Thoracic aorta (tissue), 2 donors: Measurements from ENCODE around the gene C1QC. TPM values are rescaled to one million over a fixed set of nuclear protein-coding genes. Genes with fewer than 3 reads are reported as not detected.
"Not testable (repeated sequence)": the region's sequence is repeated elsewhere in the genome, so short reads cannot be mapped to it uniquely, and the experiment has no call there.

Source experiments
- ATAC-seq: fragments of 150-250 bp; one replicate; pipeline ENCODE4 v1.8.0; 2017; ENCODE audit warnings: low read depth; ENCODE audit not compliant: insufficient number of reproducible peaks, low FRiP score
- DNase-seq: peaks from one replicate; pipeline ENCODE4 v3.0.0-alpha.2; 2020; ENCODE audit warnings: low spot score
- H3K27ac ChIP-seq, 2 donors: fragments of 200-600 bp; sonication (generic); 1 replicate in 1 of 2; 2 replicates in 1 of 2; pipeline ENCODE4 v1.5.1; 2016; ENCODE audit warnings: mild to moderate bottlenecking in 2 of 2, moderate library complexity in 2 of 2
- H3K27me3 ChIP-seq: fragments of 200-600 bp; sonication (generic); replicated peaks from 2 replicates; pipeline ENCODE4 v1.6.0; 2016; ENCODE audit warnings: mild to moderate bottlenecking; ENCODE audit not compliant: insufficient read depth
- H3K36me3 ChIP-seq: fragments of 200-600 bp; sonication (generic); one replicate; pipeline ENCODE4 v1.5.1; 2016
- H3K4me1 ChIP-seq, 2 donors: fragments of 200-600 bp; sonication (generic); 1 replicate in 1 of 2; 2 replicates in 1 of 2; pipeline versions ENCODE4 v1.5.1 to v1.6.0; 2016; ENCODE audit warnings: low read depth in 2 of 2, mild to moderate bottlenecking in 1 of 2; ENCODE audit not compliant: control insufficient read depth in 1 of 2
- H3K4me3 ChIP-seq: fragments of 200-600 bp; sonication (generic); 2 replicates; pipeline ENCODE4 v1.5.1; 2016; ENCODE audit warnings: mild to moderate bottlenecking
- H3K9me3 ChIP-seq: fragments of 200-600 bp; sonication (generic); 2 replicates; pipeline ENCODE4 v1.5.1; 2016
- CTCF ChIP-seq: fragments of 200-600 bp; sonication (generic); IDR thresholded peaks from one replicate; pipeline ENCODE4 v1.5.1; 2019; ENCODE audit warnings: antibody characterized with exemption
- total RNA-seq, 2 donors: library from RNA; depleted of rRNA; stranded (reverse); fragments of >200 nt; gene quantifications; one replicate each; pipeline versions ENCODE4 v1.1.0 to v1.2.3, GENCODE V29; 2016

The C1QC gene
- total RNA-seq, 2 donors from 2014 or later = 241 to 542 TPM

DNA sequence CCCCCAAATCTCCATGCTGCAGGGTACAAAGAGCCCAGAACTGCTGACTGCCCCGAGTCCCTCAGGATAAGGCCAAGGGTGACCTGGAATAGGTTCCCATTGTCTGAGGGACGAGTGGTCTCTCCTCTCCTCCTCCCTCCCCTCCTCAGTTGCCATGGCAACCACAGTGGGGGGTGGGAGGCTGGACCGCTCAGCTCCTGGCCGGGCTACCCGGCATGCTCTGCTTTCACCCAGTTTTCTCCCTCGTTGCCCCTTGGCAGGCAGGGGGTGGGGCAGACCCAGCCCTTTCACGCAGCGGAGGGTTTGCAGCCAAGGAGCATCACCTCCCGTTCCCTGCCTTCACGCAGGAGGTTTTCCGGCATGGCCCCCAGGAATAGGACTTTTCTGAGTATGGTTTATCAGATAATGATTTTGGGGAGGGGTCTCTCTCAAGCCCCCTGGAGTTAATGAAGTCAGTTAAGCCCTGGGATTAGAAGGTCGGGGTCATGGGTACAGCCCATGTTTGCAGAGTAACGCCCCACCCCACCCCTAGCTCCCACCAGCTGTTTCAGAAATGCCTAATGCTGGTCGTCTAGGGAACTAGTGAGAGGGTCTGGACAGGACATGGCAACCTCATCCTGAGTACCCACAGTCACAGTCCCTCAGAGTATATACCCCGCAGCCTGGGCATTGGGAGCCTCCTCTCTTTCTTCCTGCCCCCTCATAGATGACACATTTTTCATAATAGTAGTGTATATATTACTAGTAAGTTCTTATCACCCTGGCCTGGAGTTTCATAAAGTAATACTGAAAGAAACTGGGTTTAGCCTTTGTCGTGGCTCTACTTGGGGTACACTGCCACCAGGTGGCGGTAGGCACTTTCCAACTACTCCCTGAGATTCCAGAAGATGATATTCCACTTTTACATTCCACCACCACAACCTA, 30.3 kb downstream of the C1QC start:
- no peaks in the 10 kb centered on the region for H3K9me3 ChIP-seq
- H3K27ac ChIP-seq = no peak overlapping the region
- ATAC-seq (no peak), DNase-seq (no peak)
- H3K4me3 ChIP-seq = no peak overlapping the region
- H3K36me3 ChIP-seq = no peaks in the 10 kb centered on the region
- H3K27me3 ChIP-seq = no peaks in the 10 kb centered on the region
- H3K4me1 ChIP-seq = no peaks in the 10 kb centered on the region
- TF ChIP-seq CTCF = peak; percentile 37

- no peaks in the 10 kb centered on the region for H3K27me3 ChIP-seq
- H3K4me3 ChIP-seq = no peak overlapping the region
- H3K36me3 ChIP-seq = no peaks in the 10 kb centered on the region
- DNase-seq (no peak), ATAC-seq (no peak)
- H3K9me3 ChIP-seq = no peaks in the 10 kb centered on the region
- no peak for TF ChIP-seq CTCF
- no peaks in the 10 kb centered on the region for H3K4me1 ChIP-seq
- no peak overlapping the region for H3K27ac ChIP-seq
Measured at GRCh38 chr1:22674410-22674749, 30.9 kb downstream of the C1QC start.

DNA sequence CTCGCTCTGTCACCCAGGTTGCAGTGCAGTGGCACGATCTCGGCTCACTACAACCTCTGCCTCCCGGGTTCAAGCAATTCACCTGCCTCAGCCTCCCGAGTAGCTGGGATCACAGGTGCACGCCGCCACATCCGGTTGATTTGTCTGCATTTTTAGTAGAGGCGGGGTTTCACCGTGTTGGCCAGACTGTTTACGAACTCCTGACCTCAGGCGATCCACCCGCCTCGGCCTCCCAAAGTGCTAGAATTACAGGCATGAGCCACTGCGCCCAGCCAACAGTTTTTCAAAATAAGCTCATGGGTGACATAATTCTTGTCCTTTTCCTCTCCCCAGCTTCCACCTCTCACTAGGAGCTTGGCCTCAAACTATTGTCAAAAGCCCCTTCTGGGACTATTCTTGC, 32.7 kb downstream of the C1QC start:
- H3K27ac ChIP-seq, H3K4me3 ChIP-seq, DNase-seq, ATAC-seq, H3K4me1 ChIP-seq, H3K27me3 ChIP-seq, H3K36me3 ChIP-seq, H3K9me3 ChIP-seq: not testable (repeated sequence)

GRCh38 chr1:22676916-22677583, 33.6 kb downstream of the C1QC start:
- DNase-seq (no peak), ATAC-seq (no peak)
- Histone ChIP-seq H3K9me3 (no peaks in the 10 kb centered on the region), H3K27me3 (no peaks in the 10 kb centered on the region), H3K4me3 (no peak overlapping the region), H3K4me1 (no peaks in the 10 kb centered on the region), H3K36me3 (no peaks in the 10 kb centered on the region), H3K27ac (no peak overlapping the region)
- no peak for TF ChIP-seq CTCF

GRCh38 chr1:22677931-22678896, 34.8 kb downstream of the C1QC start:
- peaks cover 4% of the 10 kb centered on the region for H3K27me3 ChIP-seq
- H3K4me3 ChIP-seq = no peak overlapping the region
- H3K36me3 ChIP-seq = no peaks in the 10 kb centered on the region
- no peaks in the 10 kb centered on the region for H3K4me1 ChIP-seq
- no peaks in the 10 kb centered on the region for H3K9me3 ChIP-seq
- DNase-seq = no peak
- ATAC-seq = no peak
- H3K27ac ChIP-seq = no peak overlapping the region
- no peak for TF ChIP-seq CTCF
